DMS153 treated with DMSO at 0.1 percent for 48 hours (cell line): ENCODE measurements around the gene DMBX1.
A peak's percentile ranks its signal among the peaks of the same experiment; 100 is the strongest.

Source experiments
- DNase-seq: peaks from one replicate; lab custom pipeline; 2025; ENCODE audit not compliant: unreplicated experiment; lab: John Stamatoyannopoulos, UW

The DMBX1 gene

GRCh38 chr1:46480959-46481646 is 8.5 kb upstream of the DMBX1 start:
- no peak for DNase-seq

- no peak for DNase-seq
Measured at GRCh38 chr1:46481961-46482360, 7.7 kb upstream of the DMBX1 start.

DNA sequence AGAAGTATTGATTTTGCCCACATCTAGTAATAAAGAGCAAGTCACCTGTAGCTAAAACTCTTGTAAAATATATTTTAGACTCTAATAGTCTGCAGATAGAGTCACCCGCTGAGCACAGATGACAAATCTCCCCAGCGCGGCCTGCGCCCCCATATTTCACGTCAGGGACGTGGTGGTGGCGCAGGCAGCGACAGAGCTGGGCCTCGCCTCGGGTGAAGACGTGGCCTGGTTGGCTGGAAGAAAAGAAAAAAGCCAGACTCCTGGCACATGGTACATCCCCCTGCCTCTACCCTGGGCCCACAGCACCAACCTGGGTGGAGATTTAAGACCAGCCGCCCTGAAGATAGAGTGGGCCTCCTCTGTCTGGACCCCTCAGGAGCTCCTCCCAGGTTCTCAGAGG is 6.0 kb upstream of the DMBX1 start:
- no peak for DNase-seq

DNA sequence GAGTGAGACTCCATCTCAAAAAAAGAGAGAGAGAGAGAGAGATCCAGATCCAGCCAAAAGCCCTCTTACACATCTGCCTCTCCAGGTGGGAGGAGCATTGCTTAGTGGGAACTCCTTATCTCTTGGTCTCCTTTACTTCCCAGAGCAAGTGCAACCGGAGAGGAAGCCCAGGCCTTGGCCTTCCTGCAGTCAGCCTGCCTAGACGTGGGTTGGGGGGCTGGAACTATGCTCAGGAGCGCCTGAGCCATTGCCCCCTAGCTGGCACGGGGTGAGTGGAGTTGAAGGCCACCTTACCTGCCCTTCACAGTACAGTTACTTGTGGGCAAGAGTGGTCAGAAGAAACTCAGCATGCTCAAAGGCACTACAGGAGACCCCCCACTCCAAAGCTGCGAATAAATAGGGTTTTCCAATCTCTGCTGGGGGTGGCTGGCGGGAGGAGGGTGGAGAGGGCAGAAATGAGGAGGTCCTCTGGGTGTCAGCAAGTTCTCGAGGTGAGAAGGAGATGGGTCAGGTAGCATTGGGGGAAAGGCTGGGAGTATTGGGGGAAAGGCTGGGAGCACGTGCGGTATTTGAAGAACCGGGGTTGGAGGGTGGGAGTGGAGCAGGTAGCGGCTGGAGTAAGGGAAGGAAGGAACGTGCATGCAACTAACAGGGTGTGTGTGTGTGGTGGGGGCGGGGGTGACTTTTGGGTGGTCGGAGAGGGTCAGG is 4.7 kb upstream of the DMBX1 start:
- no peak for DNase-seq

GRCh38 chr1:46485564-46486431 is 3.8 kb upstream of the DMBX1 start:
- no peak for DNase-seq

GRCh38 chr1:46486432-46487015 is 3.1 kb upstream of the DMBX1 start:
- no peak for DNase-seq

GRCh38 chr1:46487818-46488218 is 1.8 kb upstream of the DMBX1 start:
- no peak for DNase-seq

DNA sequence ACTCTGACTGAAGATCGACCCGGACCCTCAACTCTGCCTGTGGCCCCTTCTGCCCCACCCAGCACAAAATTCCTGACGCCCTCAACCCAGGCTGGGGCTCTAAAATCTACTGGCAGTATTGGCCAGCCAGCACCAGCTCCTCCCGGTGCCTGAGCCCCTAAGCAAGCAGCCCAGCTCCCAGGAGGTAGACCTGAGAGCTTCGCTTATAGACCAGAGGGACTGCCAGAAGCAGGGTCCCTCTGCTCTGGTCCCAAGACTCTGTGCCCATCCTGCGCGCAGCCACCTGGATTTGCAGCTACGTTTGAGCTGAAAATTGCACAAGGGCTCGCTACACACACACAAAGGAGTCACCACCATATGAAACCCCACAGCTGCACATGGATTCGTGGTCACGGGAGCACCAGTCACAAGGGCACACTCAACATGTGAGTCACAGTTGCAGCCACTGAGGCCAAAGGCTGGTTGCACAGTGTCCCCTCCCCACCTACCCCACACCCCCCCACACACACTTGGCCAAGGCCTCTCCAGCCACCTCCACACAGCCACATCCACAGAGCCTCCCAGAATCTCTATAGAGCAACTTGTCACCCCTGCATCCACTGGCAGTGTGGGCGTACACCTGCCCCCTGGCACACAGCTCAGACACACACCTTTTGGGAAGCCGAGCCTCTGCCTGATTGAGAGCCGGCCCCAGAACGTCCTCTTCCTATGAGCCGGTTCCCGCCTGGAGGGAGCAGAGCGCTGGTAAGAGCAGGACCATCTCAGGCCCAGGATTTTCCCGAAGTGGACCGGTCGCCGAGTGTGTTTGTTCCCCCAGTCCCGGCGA is 1.1 kb upstream of the DMBX1 start:
- DNase-seq, result no peak

GRCh38 chr1:46489169-46489637 is 433 bp upstream of the DMBX1 start:
- peak; percentile 45 for DNase-seq

GRCh38 chr1:46490406-46490655 is 695 bp downstream of the DMBX1 start:
- DNase-seq, result no peak

- no peak for DNase-seq
Measured at GRCh38 chr1:46490656-46491442, 1.2 kb downstream of the DMBX1 start.

- no peak for DNase-seq
Measured at GRCh38 chr1:46491443-46492268, 2.0 kb downstream of the DMBX1 start.

GRCh38 chr1:46492269-46492853 is 2.7 kb downstream of the DMBX1 start:
- no peak for DNase-seq

DNA sequence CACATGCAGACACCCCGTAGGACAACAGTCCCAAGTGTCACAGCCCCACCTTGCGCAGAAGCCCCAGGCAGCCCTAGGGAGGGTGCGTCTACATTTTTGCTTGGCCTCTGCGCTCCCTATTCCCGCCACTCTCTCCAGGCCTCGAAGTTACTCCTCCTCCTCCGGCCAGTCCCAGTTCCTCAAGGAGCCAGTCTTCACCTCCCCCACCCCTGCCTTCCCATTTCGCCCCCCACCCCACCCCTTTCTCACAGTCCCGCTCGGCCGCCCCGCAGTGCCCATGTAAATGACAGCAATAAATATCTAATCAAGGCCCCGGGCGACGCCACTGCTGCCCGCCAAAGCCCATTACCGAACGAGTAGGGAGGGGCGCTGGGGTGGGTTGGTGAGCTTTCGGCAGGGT is 3.2 kb downstream of the DMBX1 start:
- DNase-seq, result no peak

GRCh38 chr1:46493316-46494032 is 3.8 kb downstream of the DMBX1 start:
- no peak for DNase-seq

GRCh38 chr1:46494910-46495309 is 5.3 kb downstream of the DMBX1 start:
- no peak for DNase-seq

- no peak for DNase-seq
Measured at GRCh38 chr1:46495778-46496177, 6.1 kb downstream of the DMBX1 start.

GRCh38 chr1:46496505-46496904 is 6.9 kb downstream of the DMBX1 start:
- no peak for DNase-seq
